HepG2 (cell line): ENCODE data around the gene ODAD4. TPM values are rescaled to one million over a fixed set of nuclear protein-coding genes. Genes with fewer than 3 reads are reported as not detected.

Source experiments
- AGO2 ChIP-seq: fragments of 200-400 bp; formaldehyde crosslinking; optimal IDR thresholded peaks from 2 replicates; pipeline ENCODE3; 2017; ENCODE audit warnings: mild to moderate bottlenecking, low read depth, low read length, moderate library complexity
- CBX1 ChIP-seq: IDR thresholded peaks from one replicate; pipeline ENCODE4 v1.6.1; 2016; ENCODE audit warnings: antibody characterized with exemption, low read depth
- CHD4 ChIP-seq: fragments of 200-600 bp; sonication (generic); IDR thresholded peaks from 2 replicates; pipeline ENCODE4 v1.7.0; 2017; ENCODE audit warnings: mild to moderate bottlenecking, low read length, borderline replicate concordance
- DR1 ChIP-seq: sonication (generic); formaldehyde crosslinking; IDR thresholded peaks from 2 replicates; pipeline ENCODE4 v1.8.0; 2021; ENCODE audit warnings: mild to moderate bottlenecking, missing genetic modification reagents, inconsistent platforms
- SIN3B ChIP-seq: fragments of 150-350 bp; IDR thresholded peaks from 2 replicates; pipeline ENCODE4 v1.6.1; 2014; ENCODE audit warnings: low read length
- U2AF1 ChIP-seq: fragments of 200-400 bp; formaldehyde crosslinking; optimal IDR thresholded peaks from 2 replicates; pipeline ENCODE3; 2017; ENCODE audit warnings: mild to moderate bottlenecking, low read depth, low read length
- ZFP62 ChIP-seq: sonication (generic); formaldehyde crosslinking; IDR thresholded peaks from 2 replicates; pipeline ENCODE4 v1.4.0; 2020; ENCODE audit warnings: missing genetic modification reagents
- polyA plus RNA-seq, 8 experiments: library from polyadenylated mRNA; depleted of rRNA in 3 of 8; stranded (reverse) in 7 of 8; unstranded in 1 of 8; fragments of >200 nt; fragmentation: Illumina TruSeq in 4 of 8; extraction: Trizol in 4 of 8; gene quantifications; 2 replicates each; pipeline versions ENCODE4 v1.2.1 to v1.2.3, GENCODE V29; 2011 to 2016; ENCODE audit warnings: low read depth in 4 of 8, missing spikeins in 1 of 8, mixed read lengths in 1 of 8; ENCODE audit not compliant: insufficient read depth in 1 of 8
- total RNA-seq, 5 experiments: library from RNA; depleted of rRNA; stranded (reverse); fragments of >200 nt; fragmentation: Illumina TruSeq; extraction: Trizol; gene quantifications; 2 replicates each; pipeline ENCODE4 v1.2.3, GENCODE V29; 2016; ENCODE audit warnings: low read depth in 1 of 5
- TF ChIP-seq, protein P1 (sequence below): sonication (generic); formaldehyde crosslinking; IDR thresholded peaks from 2 replicates; pipeline ENCODE4 v1.4.0; 2020; ENCODE audit warnings: missing genetic modification reagents, borderline replicate concordance
- TF ChIP-seq, protein P2 (sequence below): sonication (generic); formaldehyde crosslinking; IDR thresholded peaks from 2 replicates; pipeline ENCODE4 v1.4.0; 2020; ENCODE audit warnings: mild to moderate bottlenecking, missing genetic modification reagents
- TF ChIP-seq, protein P3 (sequence below): sonication (generic); formaldehyde crosslinking; IDR thresholded peaks from 2 replicates; pipeline ENCODE4 v1.4.0; 2020; ENCODE audit warnings: mild to moderate bottlenecking, missing genetic modification reagents
- TF ChIP-seq, protein P4 (sequence below): sonication (generic); formaldehyde crosslinking; IDR thresholded peaks from 2 replicates; pipeline ENCODE4 v1.5.0; 2020; ENCODE audit warnings: mild to moderate bottlenecking, missing genetic modification reagents

The ODAD4 gene
- total and polyA plus RNA-seq, 2 of the 13 experiments (the other 11 are each of a cell fraction or from before 2014, with no cell fraction given) = 0.48 to 0.53 TPM

DNA sequence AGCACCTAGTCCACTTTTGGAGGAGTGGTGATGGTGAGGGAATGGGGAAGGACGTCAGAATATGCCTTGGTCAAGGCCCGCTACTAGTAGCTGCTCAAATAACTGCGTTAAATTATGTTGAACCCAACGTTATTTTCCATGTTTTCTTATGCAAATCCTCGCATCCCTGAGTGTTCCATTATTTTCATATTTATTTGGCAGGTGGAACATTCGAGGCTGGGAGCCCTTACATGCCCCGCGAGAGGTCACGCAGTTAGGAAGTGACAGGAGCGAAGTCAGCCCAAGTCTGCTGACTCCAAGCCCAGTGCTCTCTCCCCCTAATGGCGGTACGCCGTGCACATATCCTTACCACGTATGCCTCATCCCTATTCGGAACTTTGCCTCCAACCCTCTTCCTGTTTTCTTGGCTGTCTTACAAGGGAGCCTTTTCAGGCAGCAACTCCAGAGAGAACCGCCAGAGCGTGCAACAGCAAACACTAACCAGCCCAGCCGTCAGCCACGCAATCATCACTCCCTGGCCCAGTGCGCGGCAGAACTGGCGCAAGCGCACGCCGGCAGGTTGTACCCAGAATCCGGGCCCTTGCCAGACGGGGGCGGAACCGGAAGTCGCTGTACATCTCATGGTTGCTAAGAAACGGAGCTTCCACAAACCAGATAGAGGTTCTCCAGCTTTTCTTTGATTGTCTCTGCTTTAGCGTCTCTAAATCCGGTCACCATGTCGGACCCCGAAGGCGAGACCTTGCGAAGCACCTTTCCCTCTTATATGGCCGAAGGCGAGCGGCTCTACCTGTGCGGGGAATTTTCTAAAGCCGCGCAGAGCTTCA lies at the start of gene ODAD4 (continued):
- TF ChIP-seq, protein P1, sequence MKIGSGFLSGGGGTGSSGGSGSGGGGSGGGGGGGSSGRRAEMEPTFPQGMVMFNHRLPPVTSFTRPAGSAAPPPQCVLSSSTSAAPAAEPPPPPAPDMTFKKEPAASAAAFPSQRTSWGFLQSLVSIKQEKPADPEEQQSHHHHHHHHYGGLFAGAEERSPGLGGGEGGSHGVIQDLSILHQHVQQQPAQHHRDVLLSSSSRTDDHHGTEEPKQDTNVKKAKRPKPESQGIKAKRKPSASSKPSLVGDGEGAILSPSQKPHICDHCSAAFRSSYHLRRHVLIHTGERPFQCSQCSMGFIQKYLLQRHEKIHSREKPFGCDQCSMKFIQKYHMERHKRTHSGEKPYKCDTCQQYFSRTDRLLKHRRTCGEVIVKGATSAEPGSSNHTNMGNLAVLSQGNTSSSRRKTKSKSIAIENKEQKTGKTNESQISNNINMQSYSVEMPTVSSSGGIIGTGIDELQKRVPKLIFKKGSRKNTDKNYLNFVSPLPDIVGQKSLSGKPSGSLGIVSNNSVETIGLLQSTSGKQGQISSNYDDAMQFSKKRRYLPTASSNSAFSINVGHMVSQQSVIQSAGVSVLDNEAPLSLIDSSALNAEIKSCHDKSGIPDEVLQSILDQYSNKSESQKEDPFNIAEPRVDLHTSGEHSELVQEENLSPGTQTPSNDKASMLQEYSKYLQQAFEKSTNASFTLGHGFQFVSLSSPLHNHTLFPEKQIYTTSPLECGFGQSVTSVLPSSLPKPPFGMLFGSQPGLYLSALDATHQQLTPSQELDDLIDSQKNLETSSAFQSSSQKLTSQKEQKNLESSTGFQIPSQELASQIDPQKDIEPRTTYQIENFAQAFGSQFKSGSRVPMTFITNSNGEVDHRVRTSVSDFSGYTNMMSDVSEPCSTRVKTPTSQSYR (CRISPR knock-in tag) = no peak; the same call in 1 of the 2 replicates
- no peak for TF ChIP-seq CHD4
- TF ChIP-seq U2AF1 = no peak
- TF ChIP-seq AGO2 = no peak
- TF ChIP-seq, protein P2, sequence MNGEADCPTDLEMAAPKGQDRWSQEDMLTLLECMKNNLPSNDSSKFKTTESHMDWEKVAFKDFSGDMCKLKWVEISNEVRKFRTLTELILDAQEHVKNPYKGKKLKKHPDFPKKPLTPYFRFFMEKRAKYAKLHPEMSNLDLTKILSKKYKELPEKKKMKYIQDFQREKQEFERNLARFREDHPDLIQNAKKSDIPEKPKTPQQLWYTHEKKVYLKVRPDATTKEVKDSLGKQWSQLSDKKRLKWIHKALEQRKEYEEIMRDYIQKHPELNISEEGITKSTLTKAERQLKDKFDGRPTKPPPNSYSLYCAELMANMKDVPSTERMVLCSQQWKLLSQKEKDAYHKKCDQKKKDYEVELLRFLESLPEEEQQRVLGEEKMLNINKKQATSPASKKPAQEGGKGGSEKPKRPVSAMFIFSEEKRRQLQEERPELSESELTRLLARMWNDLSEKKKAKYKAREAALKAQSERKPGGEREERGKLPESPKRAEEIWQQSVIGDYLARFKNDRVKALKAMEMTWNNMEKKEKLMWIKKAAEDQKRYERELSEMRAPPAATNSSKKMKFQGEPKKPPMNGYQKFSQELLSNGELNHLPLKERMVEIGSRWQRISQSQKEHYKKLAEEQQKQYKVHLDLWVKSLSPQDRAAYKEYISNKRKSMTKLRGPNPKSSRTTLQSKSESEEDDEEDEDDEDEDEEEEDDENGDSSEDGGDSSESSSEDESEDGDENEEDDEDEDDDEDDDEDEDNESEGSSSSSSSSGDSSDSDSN (CRISPR knock-in tag) = peak; percentile 69
- TF ChIP-seq, protein P3, sequence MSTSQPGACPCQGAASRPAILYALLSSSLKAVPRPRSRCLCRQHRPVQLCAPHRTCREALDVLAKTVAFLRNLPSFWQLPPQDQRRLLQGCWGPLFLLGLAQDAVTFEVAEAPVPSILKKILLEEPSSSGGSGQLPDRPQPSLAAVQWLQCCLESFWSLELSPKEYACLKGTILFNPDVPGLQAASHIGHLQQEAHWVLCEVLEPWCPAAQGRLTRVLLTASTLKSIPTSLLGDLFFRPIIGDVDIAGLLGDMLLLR (CRISPR knock-in tag) = peak; percentile 77; the same call in 1 of the 2 replicates
- 0 out of 2 replicates have a peak, but pooled peaks have one; percentile 26 for TF ChIP-seq SIN3B
- peak; percentile 73; the same call in 1 of the 2 replicates for TF ChIP-seq DR1 (CRISPR knock-in tag)
- TF ChIP-seq CBX1 = no peak
- TF ChIP-seq, protein P4, sequence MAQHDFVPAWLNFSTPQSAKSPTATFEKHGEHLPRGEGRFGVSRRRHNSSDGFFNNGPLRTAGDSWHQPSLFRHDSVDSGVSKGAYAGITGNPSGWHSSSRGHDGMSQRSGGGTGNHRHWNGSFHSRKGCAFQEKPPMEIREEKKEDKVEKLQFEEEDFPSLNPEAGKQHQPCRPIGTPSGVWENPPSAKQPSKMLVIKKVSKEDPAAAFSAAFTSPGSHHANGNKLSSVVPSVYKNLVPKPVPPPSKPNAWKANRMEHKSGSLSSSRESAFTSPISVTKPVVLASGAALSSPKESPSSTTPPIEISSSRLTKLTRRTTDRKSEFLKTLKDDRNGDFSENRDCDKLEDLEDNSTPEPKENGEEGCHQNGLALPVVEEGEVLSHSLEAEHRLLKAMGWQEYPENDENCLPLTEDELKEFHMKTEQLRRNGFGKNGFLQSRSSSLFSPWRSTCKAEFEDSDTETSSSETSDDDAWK (CRISPR knock-in tag) = no peak
- no peak for TF ChIP-seq ZFP62 (CRISPR knock-in tag)
